ENCODE data around the gene BGN. TPM values are rescaled to one million over a fixed set of nuclear protein-coding genes. Genes with fewer than 3 reads are reported as not detected.

Gene BGN
- not detected in 2 replicates for total RNA-seq

- H3K4me3 Mint-ChIP-seq (ENCODE audit: low read depth), result no peak within 1 kb of the TSS
- DNase-seq (ENCODE audit: low spot score), result no peak
- H3K36me3 Mint-ChIP-seq (ENCODE audit: low read depth), result no peaks in the 10 kb centered on the region
- H3K27ac Mint-ChIP-seq, result no peak within 1 kb of the TSS
- intact Hi-C loops (cut with micrococcal nuclease), result no loop called here
- H3K27me3 Mint-ChIP-seq (ENCODE audit: low read depth), result peaks cover 1% of the 10 kb centered on the region
- no peaks in the 10 kb centered on the region for H3K4me1 Mint-ChIP-seq (ENCODE audit: low read depth)
- H3K9me3 Mint-ChIP-seq, result no peaks in the 10 kb centered on the region
These were observed at the start of gene BGN for GRCh38 chrX:153494541-153495361. Gene BGN (plus strand): TSS chrX:153494980. CDS start chrX:153504632, 9,652 bp downstream.

- Mint-ChIP-seq H3K4me1 (ENCODE audit: low read depth) (no peaks in the 10 kb centered on the region), H3K4me3 (ENCODE audit: low read depth) (no peak overlapping the region), H3K27ac (no peak overlapping the region), H3K9me3 (no peaks in the 10 kb centered on the region), H3K27me3 (ENCODE audit: low read depth) (no peaks in the 10 kb centered on the region), H3K36me3 (ENCODE audit: low read depth) (no peaks in the 10 kb centered on the region)
- intact Hi-C loops (cut with micrococcal nuclease), result no loop called here
- no peak for DNase-seq (ENCODE audit: low spot score)
These were observed 49.5 kb upstream of the BGN start for GRCh38 chrX:153445106-153445855.

GRCh38 chrX:153445856-153446635 is 48.7 kb upstream of the BGN start, which contains the start of gene TREX2:
Gene TREX2 (minus strand): TSS chrX:153446056. CDS start chrX:153445430, 626 bp downstream.
- peaks cover 2% of the 10 kb centered on the region for H3K36me3 Mint-ChIP-seq (ENCODE audit: low read depth)
- DNase-seq (ENCODE audit: low spot score), result no peak
- H3K4me3 Mint-ChIP-seq (ENCODE audit: low read depth), result no peak within 1 kb of the TSS
- H3K9me3 Mint-ChIP-seq, result no peaks in the 10 kb centered on the region
- no peak within 1 kb of the TSS for H3K27ac Mint-ChIP-seq
- no peaks in the 10 kb centered on the region for H3K4me1 Mint-ChIP-seq (ENCODE audit: low read depth)
- H3K27me3 Mint-ChIP-seq (ENCODE audit: low read depth), result no peaks in the 10 kb centered on the region
- intact Hi-C loops (cut with micrococcal nuclease), result no loop called here

- DNase-seq (ENCODE audit: low spot score), result no peak
- intact Hi-C loops (cut with micrococcal nuclease), result no loop called here
- H3K27me3 Mint-ChIP-seq (ENCODE audit: low read depth), result no peaks in the 10 kb centered on the region
- H3K4me1 Mint-ChIP-seq (ENCODE audit: low read depth), result no peaks in the 10 kb centered on the region
- peaks cover 7% of the 10 kb centered on the region for H3K36me3 Mint-ChIP-seq (ENCODE audit: low read depth)
- no peak overlapping the region for H3K27ac Mint-ChIP-seq
- no peak overlapping the region for H3K4me3 Mint-ChIP-seq (ENCODE audit: low read depth)
- no peaks in the 10 kb centered on the region for H3K9me3 Mint-ChIP-seq
These were observed 48.2 kb upstream of the BGN start for GRCh38 chrX:153446636-153446936.

GRCh38 chrX:153446950-153447580 is 47.7 kb upstream of the BGN start:
- H3K4me1 Mint-ChIP-seq (ENCODE audit: low read depth), result no peaks in the 10 kb centered on the region
- no peak overlapping the region for H3K27ac Mint-ChIP-seq
- peaks cover 7% of the 10 kb centered on the region for H3K36me3 Mint-ChIP-seq (ENCODE audit: low read depth)
- H3K4me3 Mint-ChIP-seq (ENCODE audit: low read depth), result no peak overlapping the region
- H3K9me3 Mint-ChIP-seq, result no peaks in the 10 kb centered on the region
- no peak for DNase-seq (ENCODE audit: low spot score)
- intact Hi-C loops (cut with micrococcal nuclease), result no loop called here
- no peaks in the 10 kb centered on the region for H3K27me3 Mint-ChIP-seq (ENCODE audit: low read depth)

- intact Hi-C loops (cut with micrococcal nuclease), result no loop called here
- H3K27ac Mint-ChIP-seq, result no peak overlapping the region
- DNase-seq (ENCODE audit: low spot score), result no peak
These were observed 47.2 kb upstream of the BGN start for GRCh38 chrX:153447581-153447960.

GRCh38 chrX:153448556-153449367 is 46.0 kb upstream of the BGN start:
- Mint-ChIP-seq H3K27me3 (ENCODE audit: low read depth) (no peaks in the 10 kb centered on the region), H3K9me3 (no peaks in the 10 kb centered on the region), H3K4me1 (ENCODE audit: low read depth) (no peaks in the 10 kb centered on the region), H3K4me3 (ENCODE audit: low read depth) (no peak overlapping the region), H3K27ac (no peak overlapping the region), H3K36me3 (ENCODE audit: low read depth) (peaks cover 7% of the 10 kb centered on the region)
- intact Hi-C loops (cut with micrococcal nuclease), result no loop called here
- no peak for DNase-seq (ENCODE audit: low spot score)

More at GRCh38 chrX:153447581-153447960, 47.2 kb upstream of the BGN start:
- no peaks in the 10 kb centered on the region for H3K4me1 Mint-ChIP-seq (ENCODE audit: low read depth)
- no peaks in the 10 kb centered on the region for H3K9me3 Mint-ChIP-seq
- no peak overlapping the region for H3K4me3 Mint-ChIP-seq (ENCODE audit: low read depth)
- H3K27me3 Mint-ChIP-seq (ENCODE audit: low read depth), result no peaks in the 10 kb centered on the region
- H3K36me3 Mint-ChIP-seq (ENCODE audit: low read depth), result peaks cover 7% of the 10 kb centered on the region

- no peak for DNase-seq (ENCODE audit: low spot score)
- intact Hi-C loops (cut with micrococcal nuclease), result no loop called here
- H3K36me3 Mint-ChIP-seq (ENCODE audit: low read depth), result peaks cover 7% of the 10 kb centered on the region
- H3K27ac Mint-ChIP-seq, result no peak overlapping the region
- H3K4me3 Mint-ChIP-seq (ENCODE audit: low read depth), result no peak overlapping the region
- H3K9me3 Mint-ChIP-seq, result no peaks in the 10 kb centered on the region
- H3K4me1 Mint-ChIP-seq (ENCODE audit: low read depth), result no peaks in the 10 kb centered on the region
- H3K27me3 Mint-ChIP-seq (ENCODE audit: low read depth), result no peaks in the 10 kb centered on the region
These were observed 45.2 kb upstream of the BGN start for GRCh38 chrX:153449368-153450113.

GRCh38 chrX:153450114-153450948 is 44.4 kb upstream of the BGN start:
- Mint-ChIP-seq H3K9me3 (no peaks in the 10 kb centered on the region), H3K27me3 (ENCODE audit: low read depth) (no peaks in the 10 kb centered on the region)

GRCh38 chrX:153450949-153451277 is 43.9 kb upstream of the BGN start:
- Mint-ChIP-seq H3K27ac (no peak overlapping the region), H3K4me1 (ENCODE audit: low read depth) (no peaks in the 10 kb centered on the region), H3K9me3 (no peaks in the 10 kb centered on the region), H3K36me3 (ENCODE audit: low read depth) (peaks cover 7% of the 10 kb centered on the region), H3K27me3 (ENCODE audit: low read depth) (no peaks in the 10 kb centered on the region), H3K4me3 (ENCODE audit: low read depth) (no peak overlapping the region)
- intact Hi-C loops (cut with micrococcal nuclease), result no loop called here
- DNase-seq (ENCODE audit: low spot score), result no peak

More at GRCh38 chrX:153450114-153450948, 44.4 kb upstream of the BGN start:
- H3K4me1 Mint-ChIP-seq (ENCODE audit: low read depth), result no peaks in the 10 kb centered on the region
- no peak for DNase-seq (ENCODE audit: low spot score)
- H3K36me3 Mint-ChIP-seq (ENCODE audit: low read depth), result peaks cover 7% of the 10 kb centered on the region
- no peak overlapping the region for H3K27ac Mint-ChIP-seq
- H3K4me3 Mint-ChIP-seq (ENCODE audit: low read depth), result no peak overlapping the region
- intact Hi-C loops (cut with micrococcal nuclease), result no loop called here

Data from activated T-helper 2 cell treated with anti-CD3 and anti-CD28 coated beads, Interferon-gamma antibody, Interleukin-2, Interleukin-4, amounts not matched to agents 10 μg/mL and 5 μg/mL and 100 μg/mL, durations not matched to agents 14 hours and 24 hours and 36 hours (primary cell).